Femur (tissue), 1 donor: ENCODE measurements around the gene IQCF2.
"Not testable (repeated sequence)": the region's sequence is repeated elsewhere in the genome, so short reads cannot be mapped to it uniquely, and the experiment has no call there.

ENCODE experiments used
- DNase-seq: peaks from one replicate; pipeline ENCODE4 v3.0.0-alpha.2; 2017

The IQCF2 gene

DNA sequence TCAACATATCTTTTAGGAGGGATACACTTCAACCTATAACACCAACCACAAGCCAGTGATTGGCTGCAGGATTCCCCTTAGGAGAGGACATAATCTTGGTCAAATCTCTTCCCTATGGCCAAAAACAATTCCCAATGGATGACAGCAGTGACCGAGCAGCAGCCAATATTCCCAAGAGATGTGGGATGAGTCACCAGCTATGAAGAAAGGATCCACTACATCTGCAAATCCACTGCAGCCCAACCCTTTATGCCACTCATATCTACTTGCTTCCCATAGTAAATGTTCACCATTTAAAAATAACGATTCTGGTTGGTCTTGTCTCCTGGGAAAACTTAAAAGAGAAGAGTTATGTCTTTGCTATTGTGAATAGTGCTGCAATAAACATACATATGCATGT, 18.5 kb downstream of the IQCF2 start:
- DNase-seq, result no peak

DNA sequence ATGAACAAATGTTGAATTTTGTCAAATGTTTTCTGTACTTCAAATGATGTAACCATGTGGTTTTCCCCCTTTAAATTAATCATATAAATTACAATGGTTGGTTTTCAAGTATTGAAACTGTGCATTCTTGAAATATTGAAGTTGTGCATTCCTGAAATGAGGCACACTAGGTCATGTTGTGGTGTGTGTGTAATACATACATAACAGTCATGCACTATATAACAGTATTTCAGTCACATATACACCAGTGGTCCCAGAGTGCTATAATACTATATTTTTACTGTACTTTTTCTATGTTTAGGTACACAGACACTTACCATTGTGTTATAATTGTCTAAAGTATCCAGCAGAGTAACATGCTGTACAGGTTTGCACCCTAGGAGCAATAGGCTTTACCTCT, 25.0 kb downstream of the IQCF2 start:
- no peak for DNase-seq

DNA sequence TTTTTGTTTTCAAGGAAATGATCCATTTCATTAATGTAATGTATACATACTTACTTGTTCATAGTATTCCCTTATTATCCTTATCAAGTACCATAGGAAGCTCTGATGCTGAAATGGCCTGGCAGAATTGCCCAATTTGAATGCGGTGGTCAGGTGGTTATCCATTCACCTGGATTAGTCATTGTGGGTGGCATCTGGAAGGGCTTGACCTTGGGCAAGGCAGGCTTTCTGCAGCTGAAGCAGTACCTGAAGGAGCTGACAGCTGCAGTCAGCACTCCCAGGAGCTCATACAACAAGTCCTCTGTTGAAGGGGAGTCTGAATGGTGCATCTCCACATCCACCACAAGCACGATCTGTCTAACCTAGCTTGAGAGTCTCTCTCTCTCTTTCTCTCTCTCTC, 26.2 kb downstream of the IQCF2 start:
- no peak for DNase-seq

DNA sequence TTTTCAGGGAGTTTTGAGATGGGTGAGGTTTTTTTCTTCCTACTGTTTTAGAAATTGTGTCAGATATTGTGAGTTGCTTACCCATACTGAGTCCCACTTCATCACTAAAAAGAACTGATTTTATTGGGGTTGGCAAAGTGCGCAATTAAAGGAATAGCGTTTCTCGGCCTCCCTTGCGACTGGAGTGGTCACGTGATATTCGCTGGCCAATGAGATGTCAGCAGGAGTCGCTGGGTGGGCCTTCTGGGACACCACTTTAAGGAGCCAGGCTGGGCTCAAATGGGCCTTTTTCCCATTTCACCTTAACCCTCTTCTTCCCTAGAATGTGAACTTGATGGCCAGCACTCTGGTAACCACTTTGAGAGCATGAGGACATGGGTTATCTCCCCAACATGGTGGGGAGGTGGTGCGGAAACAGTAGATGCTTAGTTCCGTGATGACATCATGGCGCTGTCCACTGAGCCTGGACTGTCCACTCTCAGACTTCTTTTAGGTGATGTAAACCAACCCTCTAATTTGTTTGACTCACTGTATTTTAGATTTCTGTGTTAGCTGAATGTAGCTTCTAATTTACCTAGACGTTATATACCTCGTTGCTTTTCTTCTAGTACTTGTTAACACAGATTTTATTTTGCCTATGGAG, 27.2 kb downstream of the IQCF2 start:
- DNase-seq, result no peak

DNA sequence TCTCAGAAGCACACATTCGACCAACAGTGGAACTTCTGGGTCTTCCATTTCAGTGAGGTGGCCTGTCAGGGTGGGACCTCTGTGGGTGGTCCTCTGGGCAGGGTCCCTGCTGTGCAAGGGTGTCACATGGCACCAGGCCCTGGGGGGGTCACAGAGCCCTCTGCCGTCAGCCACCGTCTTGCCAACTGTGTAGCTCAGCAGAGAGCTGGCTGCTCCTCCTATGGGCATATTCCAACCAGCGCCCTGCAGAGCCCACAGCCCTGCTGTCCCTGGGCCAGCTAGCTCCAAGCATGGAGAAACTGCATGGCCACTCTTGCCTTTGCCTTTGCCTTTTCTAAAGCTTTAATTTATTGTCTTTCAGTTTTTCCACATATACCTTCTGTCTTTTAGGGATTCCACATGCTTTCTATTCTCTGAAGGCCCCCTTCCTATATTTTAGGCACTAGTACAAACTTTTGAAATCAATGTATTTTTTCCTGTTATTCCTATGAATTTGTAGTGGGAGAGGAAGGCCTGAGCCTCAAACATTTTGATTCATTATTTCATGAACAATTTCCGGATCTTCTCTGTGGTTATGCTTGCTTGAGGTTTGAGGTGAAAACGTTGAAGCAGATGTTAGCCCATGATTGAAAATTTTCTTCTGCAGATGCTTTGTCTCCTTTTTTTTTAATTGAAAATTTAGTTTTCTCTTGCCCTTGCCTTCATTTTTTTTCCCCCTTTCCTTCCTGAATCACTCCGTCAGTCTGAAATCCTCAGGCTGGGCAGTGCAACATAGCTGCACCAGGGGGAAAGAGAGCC, 30.0 kb downstream of the IQCF2 start:
- DNase-seq, result no peak

DNA sequence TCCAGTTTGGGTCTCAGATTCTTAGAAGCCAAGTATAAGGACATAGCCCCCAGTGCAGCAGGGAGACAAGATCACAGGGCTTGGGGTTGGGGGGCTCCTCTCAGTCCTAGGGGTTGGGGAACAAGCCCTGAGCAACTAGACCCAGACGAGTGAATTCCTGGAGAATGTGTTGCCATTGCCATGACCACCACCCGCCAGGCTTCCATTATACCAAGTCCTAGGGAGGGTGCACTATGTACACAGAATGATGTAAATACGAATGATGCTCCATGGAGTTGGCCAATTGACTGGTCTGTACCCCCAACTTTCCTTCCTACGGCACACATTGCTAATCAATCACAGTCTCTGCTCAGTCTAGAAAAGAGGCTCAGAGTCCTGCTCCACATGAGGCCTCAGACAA, 33.0 kb downstream of the IQCF2 start:
- no peak for DNase-seq

DNA sequence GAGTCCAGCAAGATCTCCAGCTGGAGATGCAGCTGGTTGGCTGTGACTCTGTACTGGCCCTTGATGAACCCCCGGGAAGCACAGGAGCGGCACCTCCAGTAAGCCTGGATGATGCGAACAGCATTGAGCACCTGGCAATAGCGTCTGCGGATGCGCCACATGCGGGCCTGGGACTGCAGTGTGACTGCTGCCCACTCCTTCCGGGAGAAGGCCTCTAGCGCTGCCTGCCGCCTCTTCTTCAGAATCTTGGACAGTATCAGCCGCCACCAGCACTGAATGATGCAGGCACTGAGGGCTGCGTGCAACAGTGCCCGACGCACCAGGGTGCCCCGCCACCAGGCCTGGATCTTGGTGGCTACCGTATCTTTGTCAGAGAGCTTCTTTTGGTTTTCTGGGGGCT, 33.5 kb downstream of the IQCF2 start:
- DNase-seq, result no peak

DNA sequence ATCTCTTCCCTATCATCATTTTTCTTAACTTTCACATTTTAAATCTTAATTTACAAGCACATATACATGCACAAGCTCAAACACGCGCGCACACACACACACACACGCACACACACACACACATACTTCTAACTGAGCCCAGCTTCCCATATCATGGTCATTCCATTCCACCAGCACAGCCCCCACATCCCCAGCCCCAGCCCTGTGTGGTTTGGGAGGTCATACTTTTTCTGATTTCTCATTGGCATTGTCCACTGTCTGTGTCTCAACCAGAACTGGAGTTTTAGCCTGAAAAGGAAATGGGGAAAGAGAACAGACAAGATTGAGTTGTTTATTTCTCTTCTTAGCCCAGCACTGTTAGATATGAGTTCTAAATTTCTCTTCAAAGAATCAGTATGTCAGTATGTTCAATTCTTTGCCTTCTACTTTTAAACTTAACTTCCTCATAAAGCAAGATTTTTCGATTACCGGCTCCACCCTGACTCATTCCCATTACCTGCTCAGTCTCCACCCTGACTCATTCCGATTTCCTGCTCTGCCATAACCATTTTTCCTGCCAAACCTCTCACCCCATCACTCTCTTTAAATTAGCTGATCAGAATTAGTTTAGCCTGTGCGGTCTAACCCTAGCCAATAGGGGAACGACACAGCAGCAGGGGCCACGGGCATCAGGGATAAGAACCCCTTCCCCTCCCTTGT, 35.3 kb downstream of the IQCF2 start:
- no peak for DNase-seq

DNA sequence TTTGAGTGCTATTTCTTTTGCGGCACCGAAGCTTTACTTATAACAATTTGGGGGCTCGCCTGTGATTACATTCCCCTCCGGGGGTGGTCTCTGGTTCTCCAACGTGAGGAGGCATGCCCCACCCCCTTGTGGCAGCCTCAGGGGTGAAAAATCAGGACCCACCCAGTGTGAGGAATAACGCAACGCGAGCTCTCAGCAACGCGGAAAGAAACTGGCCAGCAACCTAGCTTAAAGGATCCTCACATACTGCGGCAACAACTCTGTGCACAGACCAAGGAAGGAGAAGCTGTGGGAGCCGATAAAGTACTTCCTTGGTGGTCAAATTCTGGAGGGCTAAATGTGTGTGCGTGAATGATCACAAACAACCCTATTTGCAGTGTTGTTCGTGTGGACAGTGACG, 36.0 kb downstream of the IQCF2 start:
- DNase-seq, result no peak

DNA sequence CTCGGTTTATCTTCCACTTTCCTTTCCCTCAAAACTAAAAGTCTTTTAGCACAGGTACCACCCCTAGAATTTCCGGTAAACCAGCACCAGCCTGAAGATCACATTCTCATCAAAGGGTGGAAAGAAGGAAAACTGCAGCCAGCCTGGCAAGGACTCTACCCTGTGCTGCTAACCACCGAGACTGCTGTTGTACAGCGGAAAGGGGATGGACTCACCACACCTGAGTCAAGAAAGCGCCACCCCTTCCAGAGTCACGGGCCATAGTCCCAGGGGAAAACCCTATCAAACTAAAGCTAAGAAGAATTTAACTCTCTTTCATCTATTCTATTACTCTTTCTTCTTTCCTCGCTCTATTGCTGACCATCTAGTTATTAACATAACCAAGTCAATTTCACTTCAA, 38.6 kb downstream of the IQCF2 start:
- not testable (repeated sequence) for DNase-seq

DNA sequence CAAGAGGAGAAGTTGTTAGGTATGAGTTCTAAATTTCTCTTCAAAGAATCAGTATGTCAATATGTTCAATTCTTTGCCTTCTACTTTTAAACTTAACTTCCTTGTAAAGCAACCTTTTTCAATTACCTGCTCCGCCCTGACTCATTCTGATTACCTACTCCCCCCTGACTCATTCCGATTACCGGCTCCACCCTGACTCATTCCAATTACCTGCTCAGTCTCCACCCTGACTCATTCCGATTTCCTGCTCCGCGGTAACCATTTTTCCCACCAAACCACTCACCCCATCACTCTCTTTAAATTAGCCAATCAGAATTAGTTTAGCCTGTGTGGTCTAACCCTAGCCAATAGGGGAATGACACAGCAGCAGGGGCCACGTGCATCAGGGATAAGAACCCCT, 40.9 kb downstream of the IQCF2 start:
- not testable (repeated sequence) for DNase-seq

DNA sequence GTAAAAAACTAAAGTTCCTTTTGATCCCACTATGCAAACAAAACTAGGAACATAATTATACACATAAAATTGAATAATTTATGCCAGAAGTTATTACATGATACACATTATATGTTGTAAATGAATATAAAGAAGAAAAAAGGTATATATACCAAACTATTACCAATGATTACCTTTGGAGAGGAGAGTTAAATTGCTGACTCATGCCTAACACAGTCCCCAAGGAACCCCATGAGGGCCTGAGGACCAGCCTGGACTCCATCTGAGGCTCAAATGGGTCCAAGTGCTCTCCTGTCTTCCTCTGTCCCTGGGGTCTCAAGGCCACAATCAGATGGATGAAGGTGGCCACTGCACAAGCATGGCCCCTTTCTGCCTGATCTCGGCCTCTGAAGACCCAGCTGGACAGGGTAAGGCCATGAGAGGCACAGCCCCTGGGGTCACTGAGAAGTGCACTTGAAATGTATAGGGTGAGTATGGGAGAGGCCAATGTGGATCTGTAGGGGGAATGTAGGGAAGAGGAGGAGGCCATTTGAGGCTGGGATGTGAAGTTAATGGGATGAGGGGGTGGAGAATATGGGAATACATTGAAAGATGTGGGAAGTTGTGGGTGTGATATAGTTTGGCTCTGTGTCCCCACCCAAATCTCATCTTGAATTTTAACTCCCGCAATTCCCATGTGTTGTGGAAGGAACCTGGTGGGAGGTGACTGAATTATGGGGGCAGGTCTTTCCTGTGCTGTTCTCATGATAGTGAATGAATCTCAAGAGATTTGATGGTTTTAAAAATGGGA, 42.8 kb downstream of the IQCF2 start:
- DNase-seq, result no peak

DNA sequence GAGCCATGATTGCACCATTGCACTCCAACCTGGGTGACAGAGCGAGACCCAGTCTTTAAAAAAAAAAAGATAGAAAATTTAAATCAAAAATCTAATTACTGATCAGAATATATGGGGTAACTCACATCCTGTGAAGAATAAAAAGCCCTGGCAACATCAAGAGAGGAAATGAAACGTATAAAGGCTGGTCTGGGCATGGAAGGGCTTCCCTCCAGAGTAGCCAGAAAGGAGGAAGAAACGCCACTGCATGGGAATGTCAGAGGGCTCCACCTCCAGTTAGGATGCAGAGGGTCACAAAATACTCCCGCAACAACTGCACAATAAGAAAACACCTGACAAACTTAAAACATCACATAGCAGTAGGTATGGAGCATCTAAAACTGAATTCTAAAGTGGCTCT, 46.6 kb downstream of the IQCF2 start:
- no peak for DNase-seq
